A549 (cell line): ENCODE measurements around the gene GIMAP8.

Experiments
- BCL3 ChIP-seq: fragments of >200 bp; sonication (Bioruptor Twin); formaldehyde crosslinking; IDR thresholded peaks from 3 replicates; pipeline ENCODE4 v1.6.1; 2016
- CBX2 ChIP-seq: fragments of 200-600 bp; sonication (generic); IDR thresholded peaks from 2 replicates; pipeline ENCODE4 v1.6.1; 2016; ENCODE audit warnings: low read depth, mild to moderate bottlenecking, borderline replicate concordance
- CEBPB ChIP-seq, 2 experiments: fragments of >200 bp in 1 of 2; sonication (Bioruptor Twin) in 1 of 2; formaldehyde crosslinking in 1 of 2; IDR thresholded peaks; 2 replicates each; pipeline ENCODE4 v1.6.1; 2012 to 2016
- CHD4 ChIP-seq: fragments of 200-600 bp; sonication (generic); IDR thresholded peaks from 2 replicates; pipeline ENCODE4 v1.6.1; 2016; ENCODE audit warnings: antibody characterized with exemption, mild to moderate bottlenecking, borderline replicate concordance
- CTCF ChIP-seq: fragments of >200 bp; sonication (Bioruptor Twin); formaldehyde crosslinking; IDR thresholded peaks from 3 replicates; pipeline ENCODE4 v1.5.1; 2016
- HDAC2 ChIP-seq: fragments of 200-600 bp; sonication (generic); IDR thresholded peaks from 2 replicates; pipeline ENCODE4 v1.6.1; 2016
- MAZ ChIP-seq: fragments of 150-350 bp; IDR thresholded peaks from 2 replicates; pipeline ENCODE4 v1.6.1; 2014; ENCODE audit warnings: antibody characterized with exemption, low read depth, low read length, borderline replicate concordance
- POLR2A ChIP-seq: IDR thresholded peaks from 2 replicates; pipeline ENCODE4 v1.6.1; 2012; ENCODE audit warnings: mild to moderate bottlenecking, low read length
- RAD21 ChIP-seq, 2 experiments: fragments of >200 bp in 1 of 2; sonication (Bioruptor Twin) in 1 of 2; formaldehyde crosslinking in 1 of 2; IDR thresholded peaks in 1 of 2; conservative IDR thresholded peaks in 1 of 2; 2 replicates in 1 of 2; 3 replicates in 1 of 2; pipeline ENCODE4 v1.6.1; 2012 to 2018; ENCODE audit warnings: inconsistent platforms in 1 of 2
- TP53 ChIP-seq: fragments of 250-450 bp; sonication (Bioruptor Pico); IDR thresholded peaks from 2 replicates; pipeline ENCODE4 v1.5.0; 2021; ENCODE audit warnings: mild to moderate bottlenecking, moderate library complexity
- ZC3H11A ChIP-seq: fragments of 450-650 bp; IDR thresholded peaks from 2 replicates; pipeline ENCODE4 v1.6.1; 2014; ENCODE audit warnings: antibody characterized with exemption, mild to moderate bottlenecking

GRCh38 chr7:150513758-150514157 lies 63.3 kb downstream of the GIMAP8 start:
- TF ChIP-seq POLR2A (no peak), CTCF (no peak), HDAC2 (no peak), TP53 (CRISPR knock-in tag) (no peak), MAZ (no peak), RAD21 (conservative IDR thresholded peaks at IDR 0.05 in 1 of 2, IDR thresholded peaks at IDR 0.05 in 1 of 2) (no peak), CEBPB (IDR thresholded peaks at IDR 0.05) (no peak), CBX2 (no peak), BCL3 (no peak), CHD4 (no peak), ZC3H11A (no peak)
